Measurements from ENCODE around the gene ABO.
"Not testable (repeated sequence)": the region's sequence is repeated elsewhere in the genome, so short reads cannot be mapped to it uniquely, and the experiment has no call there.

ABO gene

DNA sequence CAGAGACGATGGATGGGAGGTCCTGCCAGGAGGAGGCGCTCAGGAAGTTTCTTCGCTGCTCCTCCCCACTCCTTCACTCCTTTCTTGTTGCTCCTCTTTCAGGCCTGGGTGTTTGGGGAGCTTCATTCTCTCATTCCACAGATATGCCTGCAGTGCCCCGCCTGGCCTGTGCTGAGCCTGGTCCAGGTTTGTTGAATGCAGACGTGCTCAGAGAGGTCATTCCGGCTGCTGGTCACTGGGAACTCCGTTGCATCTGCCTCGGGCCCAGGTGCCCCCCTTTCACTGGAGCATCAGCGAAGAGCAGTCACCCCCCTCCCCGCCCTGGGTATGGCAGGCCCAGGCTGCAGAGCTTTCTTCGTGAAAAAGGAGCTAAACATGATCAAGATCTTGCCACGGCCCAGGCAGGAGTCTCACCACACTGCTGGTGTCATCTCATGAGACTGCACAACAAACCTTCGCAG lies 45.5 kb upstream of the ABO start:
- no peak; the same call in 1 of the 2 replicates for TF ChIP-seq CTCF (IDR thresholded peaks at IDR 0.05; ENCODE audit: low read depth, low read length)
- Histone ChIP-seq H3K4me1 (no peaks in the 10 kb centered on the region), H3K9me3 (no peaks in the 10 kb centered on the region; the same call in 1 of the 2 replicates), H3K36me3 (no peaks in the 10 kb centered on the region), H3K4me3 (ENCODE audit: low read depth, low read length) (no peak overlapping the region), H3K27me3 (no peaks in the 10 kb centered on the region)
- no peak for DNase-seq

DNA sequence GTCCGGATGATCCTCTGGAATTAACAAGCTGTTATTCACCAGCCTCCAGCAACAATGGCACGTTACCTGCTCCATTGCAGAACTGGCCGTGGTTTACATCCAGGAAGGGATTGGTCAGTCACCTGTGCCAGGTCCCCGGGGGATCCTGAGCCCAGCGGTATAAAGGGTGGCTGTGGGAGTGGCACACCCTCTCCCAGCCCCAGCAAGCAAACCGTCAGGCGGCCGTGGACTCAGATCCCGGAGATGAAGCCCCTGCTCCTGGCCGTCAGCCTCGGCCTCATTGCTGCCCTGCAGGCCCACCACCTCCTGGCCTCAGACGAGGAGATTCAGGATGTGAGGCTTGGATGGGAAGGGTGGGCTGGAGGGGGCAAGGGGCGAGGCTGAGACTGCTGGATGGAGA lies 42.5 kb upstream of the ABO start:
- not testable (repeated sequence) for DNase-seq; H3K36me3 ChIP-seq; H3K4me1 ChIP-seq; H3K27me3 ChIP-seq; H3K4me3 ChIP-seq (ENCODE audit: low read depth, low read length); H3K9me3 ChIP-seq

DNA sequence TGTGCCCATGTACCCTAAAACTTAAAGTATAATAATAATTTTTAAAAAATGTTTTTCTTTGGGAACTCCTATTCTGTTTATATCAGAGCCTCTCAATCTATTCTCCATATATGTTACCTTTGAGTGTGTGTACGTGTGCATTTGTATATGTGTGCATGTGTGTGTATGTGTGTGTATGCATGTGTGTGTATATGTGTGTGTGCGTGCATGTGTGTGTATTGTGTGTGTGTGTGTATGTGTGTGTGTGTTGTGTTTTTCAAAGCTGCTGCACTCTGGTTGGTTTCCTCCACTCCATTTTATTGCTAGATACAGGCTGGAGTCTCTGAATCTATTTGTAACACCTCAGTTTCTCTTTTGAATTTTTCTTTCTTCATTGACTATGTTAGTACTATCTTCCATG lies 41.0 kb upstream of the ABO start:
- no peaks in the 10 kb centered on the region for H3K27me3 ChIP-seq
- TF ChIP-seq CTCF (IDR thresholded peaks at IDR 0.05; ENCODE audit: low read depth, low read length), result no peak
- H3K36me3 ChIP-seq, result no peaks in the 10 kb centered on the region
- no peaks in the 10 kb centered on the region for H3K4me1 ChIP-seq
- no peaks in the 10 kb centered on the region; the same call in 1 of the 2 replicates for H3K9me3 ChIP-seq
- no peak overlapping the region for H3K4me3 ChIP-seq (ENCODE audit: low read depth, low read length)
- DNase-seq, result no peak

DNA sequence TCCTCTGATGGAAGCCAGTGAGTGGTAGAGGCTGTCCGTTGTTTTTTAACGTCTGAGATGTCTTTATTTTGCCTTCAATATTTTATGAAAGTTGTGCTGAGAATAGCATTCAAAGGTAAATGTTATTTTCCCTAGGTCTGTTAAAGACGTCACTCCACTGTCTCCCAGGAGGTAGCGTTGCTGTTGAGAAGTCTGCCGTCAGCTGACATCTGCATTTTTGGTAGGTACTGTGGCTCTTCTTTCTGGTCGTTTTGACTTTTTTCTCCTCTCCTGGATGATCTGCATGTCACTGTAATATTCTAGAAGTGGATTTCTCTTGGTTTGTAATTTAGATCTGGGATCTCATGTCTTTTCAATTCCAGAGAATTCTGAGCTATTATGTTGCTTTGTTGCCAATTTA lies 34.6 kb upstream of the ABO start:
- Histone ChIP-seq H3K4me3 (ENCODE audit: low read depth, low read length) (no peak overlapping the region), H3K9me3 (no peaks in the 10 kb centered on the region), H3K36me3 (no peaks in the 10 kb centered on the region), H3K4me1 (no peaks in the 10 kb centered on the region), H3K27me3 (no peaks in the 10 kb centered on the region; the same call in 1 of the 2 replicates)
- no peak for TF ChIP-seq CTCF (IDR thresholded peaks at IDR 0.05; ENCODE audit: low read depth, low read length)
- DNase-seq, result no peak

DNA sequence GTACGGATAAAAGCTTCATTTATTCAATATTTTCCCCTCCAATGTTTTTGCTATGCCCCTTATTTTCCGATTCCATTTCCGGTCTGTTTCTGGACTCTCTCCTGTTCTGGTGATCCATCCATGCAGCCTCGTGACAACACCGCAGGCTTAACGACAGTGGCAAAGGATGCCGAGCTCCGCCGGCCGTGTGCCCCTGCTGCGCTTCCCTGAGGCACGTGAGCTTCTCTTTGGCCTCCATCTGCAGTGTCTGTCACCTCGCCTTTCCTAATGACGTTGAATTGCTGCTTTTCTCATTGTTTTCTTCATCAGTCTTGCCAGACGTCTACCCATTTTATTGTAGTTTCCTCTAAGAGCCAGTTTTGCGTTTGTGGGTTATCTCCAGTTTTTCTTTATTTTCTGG lies 32.3 kb upstream of the ABO start:
- no peaks in the 10 kb centered on the region for H3K9me3 ChIP-seq
- H3K27me3 ChIP-seq, result no peaks in the 10 kb centered on the region; the same call in 1 of the 2 replicates
- no peak overlapping the region for H3K4me3 ChIP-seq (ENCODE audit: low read depth, low read length)
- H3K4me1 ChIP-seq, result no peaks in the 10 kb centered on the region
- no peaks in the 10 kb centered on the region for H3K36me3 ChIP-seq
- DNase-seq, result no peak
- TF ChIP-seq CTCF (IDR thresholded peaks at IDR 0.05; ENCODE audit: low read depth, low read length), result no peak

GRCh38 chr9:133306242-133307204 lies 31.5 kb upstream of the ABO start:
- Histone ChIP-seq H3K27me3 (no peaks in the 10 kb centered on the region; the same call in 1 of the 2 replicates), H3K36me3 (no peaks in the 10 kb centered on the region), H3K4me3 (ENCODE audit: low read depth, low read length) (no peak overlapping the region), H3K9me3 (no peaks in the 10 kb centered on the region), H3K4me1 (no peaks in the 10 kb centered on the region)
- TF ChIP-seq CTCF (IDR thresholded peaks at IDR 0.05; ENCODE audit: low read depth, low read length), result no peak
- DNase-seq, result no peak
